HG02840 (cell line): ENCODE measurements around the gene CLEC18C.
"Not testable (repeated sequence)": the region's sequence is repeated elsewhere in the genome, so short reads cannot be mapped to it uniquely, and the experiment has no call there.

Experiments used
- ATAC-seq: cut with Tn5 transposase; IDR thresholded peaks from one replicate; pipeline ENCODE4 v1.9.1; 2021; ENCODE audit warnings: mild to moderate bottlenecking, moderate library complexity, moderate number of reproducible peaks; ENCODE audit not compliant: unreplicated experiment, low FRiP score

Gene CLEC18C

DNA sequence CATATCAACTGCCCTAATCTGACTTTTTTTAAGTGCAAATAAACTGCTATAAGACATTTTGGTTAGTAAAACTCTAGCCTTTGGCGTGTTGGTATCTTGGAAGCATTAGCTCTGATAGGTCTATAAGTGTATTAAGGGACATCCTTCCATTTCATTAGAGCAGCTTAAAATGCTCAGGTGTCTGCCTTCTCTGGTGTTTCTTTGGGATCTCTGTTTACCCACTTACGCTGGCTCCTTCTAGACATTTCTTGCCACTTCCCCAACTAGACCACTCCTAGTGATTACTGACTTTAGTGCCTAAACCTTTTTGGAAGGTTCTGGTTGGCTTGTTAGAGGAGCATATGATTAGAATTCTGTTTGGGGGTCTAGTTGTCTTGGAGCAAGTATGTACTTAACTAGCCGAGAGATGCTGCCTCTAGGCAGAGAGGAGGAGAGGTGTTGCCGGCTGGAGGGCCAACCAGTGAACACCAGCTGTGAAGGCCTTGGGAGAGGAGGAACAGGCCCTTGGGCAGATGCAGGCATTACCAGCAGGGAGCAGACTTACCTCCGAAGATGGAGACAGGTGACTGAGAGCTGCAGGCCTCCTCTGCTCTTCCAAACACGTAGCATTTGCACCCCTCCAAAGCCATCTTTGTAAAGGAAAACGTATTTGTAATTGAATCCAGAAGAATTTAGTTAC lies 15.2 kb upstream of the CLEC18C start:
- no peak for ATAC-seq

DNA sequence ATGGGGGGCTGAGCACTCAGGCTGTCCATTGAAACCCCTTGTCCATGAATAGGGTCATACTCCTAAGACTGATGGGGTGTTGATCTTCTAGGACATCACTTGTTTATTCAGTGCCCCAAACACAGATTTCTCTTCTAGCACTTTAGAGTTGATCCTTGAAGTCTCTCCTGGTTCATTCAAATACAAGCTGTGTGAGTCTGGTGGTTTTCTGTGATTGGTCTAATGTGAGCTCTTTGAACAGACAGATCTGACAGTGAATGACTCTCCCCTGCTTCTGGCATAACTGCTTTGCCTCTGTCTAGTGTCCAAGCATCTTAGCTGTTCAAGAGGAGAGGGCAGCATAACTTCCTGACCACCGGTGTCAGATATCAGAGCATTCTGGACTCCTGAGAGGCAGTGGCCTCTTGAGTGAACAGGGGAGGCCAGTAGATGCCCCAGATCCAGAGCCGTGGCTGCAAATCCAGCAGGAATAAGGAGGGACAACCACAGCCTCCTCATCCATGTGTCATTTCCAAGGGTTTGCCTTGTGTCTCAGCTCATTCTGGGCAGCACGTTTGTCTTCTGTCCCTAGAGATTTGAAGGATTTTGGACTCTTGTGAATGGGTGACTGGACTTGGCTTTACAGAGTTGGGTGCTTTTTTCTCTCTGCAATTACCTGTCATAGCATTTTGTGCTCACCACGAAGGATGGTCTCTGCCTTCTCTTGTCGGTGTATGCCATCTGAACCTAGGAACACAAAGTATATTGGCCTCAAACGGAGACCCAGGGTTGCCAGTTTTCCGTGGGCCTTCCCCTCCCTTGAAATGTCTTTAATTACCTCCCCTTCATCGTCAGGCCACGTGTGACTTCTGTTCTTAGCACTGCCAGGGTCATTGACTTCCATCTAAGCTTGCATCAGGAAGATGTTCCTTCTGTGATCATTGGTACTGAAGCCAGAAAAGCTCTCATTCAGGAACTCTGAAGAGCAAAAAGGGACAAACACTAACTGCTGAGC lies 13.9 kb upstream of the CLEC18C start:
- ATAC-seq: no peak

DNA sequence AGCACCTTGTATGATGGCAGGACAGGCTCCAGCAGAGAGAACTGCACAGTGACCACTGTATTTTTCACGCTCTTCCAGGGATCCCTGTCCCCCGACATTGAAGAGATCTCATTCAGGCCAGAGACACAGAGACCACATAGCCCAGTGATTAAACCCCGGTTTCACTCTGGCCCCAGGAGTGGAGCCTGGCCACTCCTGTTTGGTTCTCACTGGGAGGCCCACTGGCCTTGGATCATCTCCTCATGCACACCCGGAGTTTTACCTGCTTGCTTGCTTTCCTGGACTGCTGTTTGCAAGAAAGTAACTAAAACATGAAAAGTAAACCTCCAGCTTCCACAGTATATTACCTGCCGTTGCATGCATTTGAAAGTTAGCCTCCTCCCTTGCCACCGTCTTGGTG lies 13.2 kb upstream of the CLEC18C start:
- ATAC-seq: no peak

DNA sequence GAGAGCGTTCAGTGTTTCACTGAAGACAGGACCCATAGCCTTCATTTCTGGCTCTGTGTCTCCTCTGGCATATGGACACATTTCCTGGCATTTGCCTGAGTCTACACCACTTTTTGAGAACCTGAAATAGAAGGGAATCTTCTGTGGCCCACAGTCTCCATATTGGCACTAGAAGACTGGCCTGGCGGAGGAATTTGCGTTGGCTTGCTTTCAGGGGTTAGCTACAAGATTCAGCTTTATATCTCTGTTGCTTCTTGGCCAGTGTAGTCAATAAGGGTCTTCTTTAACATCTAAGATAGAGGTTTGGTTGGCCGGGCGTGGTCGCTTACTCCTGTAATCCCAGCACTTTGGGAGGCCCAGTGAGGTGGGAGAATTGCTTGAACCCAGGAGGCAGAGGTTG lies 12.8 kb upstream of the CLEC18C start:
- no peak for ATAC-seq

DNA sequence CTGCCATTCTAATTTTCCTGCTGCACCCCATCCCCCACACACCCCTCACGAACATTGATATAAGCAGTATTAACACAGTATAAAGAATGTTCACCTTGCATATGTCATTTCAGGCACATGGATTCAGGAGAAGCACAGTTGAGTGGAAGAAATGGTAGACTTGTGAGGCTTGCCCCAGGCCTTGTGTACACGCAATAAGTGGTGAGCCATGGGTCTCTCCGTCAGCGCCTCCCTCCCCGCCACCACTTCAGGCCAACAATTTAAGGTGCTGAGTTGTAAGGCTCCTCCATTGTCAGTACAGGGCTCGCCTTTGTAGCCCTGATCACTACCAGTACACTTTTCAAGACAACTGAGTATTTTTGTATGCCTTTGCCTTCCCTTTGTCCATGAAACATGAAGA lies 12.2 kb upstream of the CLEC18C start:
- no peak for ATAC-seq

DNA sequence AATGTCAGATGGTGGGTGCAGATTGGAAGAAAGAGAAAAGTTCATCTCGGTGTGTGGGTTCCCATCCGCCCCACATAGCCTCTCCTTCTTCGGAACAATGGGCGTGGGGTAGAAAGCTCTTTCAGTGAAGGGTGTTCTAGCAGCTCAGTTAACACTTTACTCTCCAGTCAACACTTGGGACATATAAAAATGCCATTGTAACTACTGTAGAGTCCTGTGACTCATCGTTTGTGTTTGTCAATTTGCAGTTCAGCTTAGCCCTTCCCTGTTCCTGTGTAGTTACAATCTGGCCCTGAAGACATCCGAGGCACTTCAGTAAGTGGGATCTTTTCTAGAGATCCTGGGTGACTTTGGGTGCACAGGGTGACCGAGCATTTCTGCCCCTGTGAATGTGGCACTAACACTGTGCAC lies 11.5 kb upstream of the CLEC18C start:
- no peak for ATAC-seq

DNA sequence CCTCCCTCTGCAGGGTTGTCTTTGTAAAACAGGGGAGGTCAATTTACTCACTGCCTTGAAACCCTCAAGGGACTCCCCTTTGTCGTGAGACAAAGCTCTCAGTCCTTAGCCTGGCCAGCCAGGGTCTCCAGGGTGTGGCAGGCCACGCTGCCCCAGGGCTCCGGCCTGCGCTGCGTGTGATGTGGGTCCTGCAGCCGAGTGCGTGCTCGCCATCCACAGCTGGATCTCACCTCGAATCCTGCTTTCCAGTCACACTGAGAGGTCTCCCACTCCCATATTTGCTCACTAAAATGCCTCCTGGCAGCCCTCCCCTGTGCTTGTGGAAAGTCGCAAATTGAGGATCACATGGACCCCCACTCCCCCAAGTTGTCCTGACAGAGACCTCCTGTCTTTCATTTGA lies 10.0 kb upstream of the CLEC18C start:
- ATAC-seq: no peak

DNA sequence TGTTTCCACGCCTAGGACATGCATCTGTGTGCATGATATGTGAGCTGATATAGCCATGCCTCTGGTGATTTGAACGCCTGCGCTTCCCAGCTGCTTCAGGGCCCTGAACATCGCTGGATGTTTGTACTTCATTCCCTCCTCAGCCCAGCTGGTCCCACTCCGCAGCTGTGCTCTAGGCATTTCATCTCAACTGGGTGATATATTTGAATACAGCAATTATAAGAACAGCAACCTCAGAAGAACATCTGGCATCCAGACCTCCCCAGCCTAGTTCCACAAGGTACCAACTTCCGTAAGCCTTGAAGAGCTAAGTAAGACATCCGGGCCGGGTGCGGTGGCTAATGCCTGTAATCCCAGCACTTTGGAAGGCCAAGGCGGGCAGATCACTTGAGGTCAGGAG lies 6.9 kb upstream of the CLEC18C start:
- not testable (repeated sequence) for ATAC-seq

DNA sequence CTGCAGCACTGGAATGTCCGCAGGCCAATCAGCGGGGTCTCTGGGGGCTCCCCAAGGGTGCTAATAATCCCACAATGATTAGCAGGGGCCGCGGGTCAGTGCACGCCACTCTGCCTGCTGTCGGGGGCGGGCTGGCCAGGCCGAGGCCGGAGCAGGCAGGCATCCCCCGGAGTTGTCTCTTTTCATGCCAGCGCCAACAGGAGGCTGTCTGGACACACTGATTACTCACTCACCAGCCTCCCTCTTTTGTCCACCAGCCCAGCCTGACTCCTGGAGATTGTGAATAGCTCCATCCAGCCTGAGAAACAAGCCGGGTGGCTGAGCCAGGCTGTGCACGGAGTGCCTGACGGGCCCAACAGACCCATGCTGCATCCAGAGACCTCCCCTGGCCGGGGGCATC lies 329 bp downstream of the CLEC18C start:
- not testable (repeated sequence) for ATAC-seq

DNA sequence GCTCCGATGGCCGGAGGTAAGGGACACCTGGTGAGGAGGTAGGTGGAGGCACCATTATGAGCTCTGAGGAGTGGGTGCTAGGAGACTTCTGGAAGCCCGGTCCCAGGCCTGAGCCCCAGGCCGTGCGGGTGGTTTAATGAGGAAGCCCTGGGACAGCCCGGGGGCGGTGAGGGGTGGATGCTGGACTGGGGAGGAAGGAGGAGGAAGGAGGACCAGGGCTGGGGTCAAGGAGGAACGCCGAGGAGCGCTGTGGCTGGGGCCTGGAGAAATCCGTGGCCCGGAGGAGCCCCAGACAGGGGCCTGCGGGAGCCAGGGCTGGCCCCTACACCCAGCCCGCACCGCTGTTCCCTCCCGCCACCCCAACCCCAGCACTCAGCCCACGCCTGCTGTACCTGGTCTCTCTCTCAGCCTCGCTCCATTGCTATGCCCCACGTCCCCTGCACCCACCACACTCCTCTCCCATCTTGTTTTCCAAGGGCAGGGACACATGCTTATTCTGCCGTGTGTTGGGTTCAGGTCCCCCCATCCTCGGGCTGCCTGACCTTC lies 873 bp downstream of the CLEC18C start:
- ATAC-seq: not testable (repeated sequence)

DNA sequence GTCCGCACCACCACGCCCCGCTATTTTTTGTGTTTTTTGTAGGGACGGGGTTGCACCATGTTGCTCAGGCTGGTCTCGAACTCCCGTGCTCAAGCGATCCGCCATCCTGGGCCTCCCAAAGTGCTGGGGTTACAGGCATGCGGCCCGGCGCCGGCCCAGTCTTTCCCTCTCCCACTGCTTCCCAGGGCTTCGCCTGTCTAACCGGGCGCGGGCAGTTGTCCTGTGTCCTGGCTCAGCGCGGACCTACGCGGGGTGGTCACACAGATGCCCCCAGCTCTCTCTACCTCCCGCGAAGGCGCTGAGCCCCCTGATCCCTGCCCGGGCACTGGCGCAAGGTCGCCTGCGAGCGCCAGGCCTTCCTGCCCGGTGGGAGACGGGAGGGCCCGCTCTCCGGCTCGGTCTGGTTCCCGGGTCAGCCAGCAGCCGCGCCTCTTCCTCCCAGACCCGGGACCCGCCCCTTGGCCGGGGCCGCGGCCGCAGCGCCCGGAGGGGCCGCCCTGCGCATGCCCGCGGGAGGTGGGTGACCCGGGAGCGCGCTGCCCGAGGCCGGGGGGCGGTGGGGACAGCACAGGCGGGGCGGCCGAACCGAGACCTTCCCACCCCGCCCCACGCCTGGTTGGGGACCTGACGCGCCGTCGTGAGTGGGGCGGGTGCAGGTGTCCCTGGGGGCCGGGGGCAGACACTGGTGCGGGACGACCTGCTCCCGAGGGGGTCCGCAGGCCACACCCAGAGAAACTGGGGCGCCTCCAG lies 14.4 kb downstream of the CLEC18C start:
- not testable (repeated sequence) for ATAC-seq

DNA sequence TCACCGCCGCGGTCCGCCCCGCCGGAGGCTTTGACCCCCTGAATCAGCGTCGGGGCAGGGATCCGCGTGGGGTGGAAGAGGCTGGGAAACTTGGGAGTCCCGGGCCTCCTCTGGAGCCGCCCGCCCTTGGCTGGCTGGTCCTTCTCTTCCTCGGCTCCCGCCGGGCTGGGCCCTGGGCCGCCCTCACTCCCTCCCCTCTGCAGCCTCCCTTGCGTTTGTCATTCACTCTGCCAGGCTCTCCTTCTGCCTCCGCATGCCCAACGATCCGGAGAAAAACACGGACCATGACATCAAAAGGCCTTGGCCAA lies 15.0 kb downstream of the CLEC18C start:
- not testable (repeated sequence) for ATAC-seq

DNA sequence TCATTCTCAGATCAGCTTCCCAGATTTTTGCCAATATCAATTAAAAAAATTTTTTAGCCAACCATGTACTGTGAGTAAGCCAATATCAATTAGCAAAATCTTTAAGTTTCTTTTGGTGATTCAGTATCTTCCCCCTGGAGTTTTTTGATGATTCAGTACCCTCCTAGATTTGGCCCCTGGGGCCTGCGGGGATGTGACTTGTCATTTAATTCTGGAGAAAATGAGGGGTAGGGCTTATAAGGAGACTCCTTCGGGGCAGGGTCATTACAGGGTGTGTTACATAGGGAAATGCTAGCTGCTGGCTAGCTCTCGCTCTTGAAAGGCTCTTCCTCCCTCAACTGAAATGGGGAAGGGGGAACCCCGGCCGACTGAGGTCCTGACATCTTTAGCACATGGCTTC lies 17.0 kb downstream of the CLEC18C start:
- not testable (repeated sequence) for ATAC-seq

DNA sequence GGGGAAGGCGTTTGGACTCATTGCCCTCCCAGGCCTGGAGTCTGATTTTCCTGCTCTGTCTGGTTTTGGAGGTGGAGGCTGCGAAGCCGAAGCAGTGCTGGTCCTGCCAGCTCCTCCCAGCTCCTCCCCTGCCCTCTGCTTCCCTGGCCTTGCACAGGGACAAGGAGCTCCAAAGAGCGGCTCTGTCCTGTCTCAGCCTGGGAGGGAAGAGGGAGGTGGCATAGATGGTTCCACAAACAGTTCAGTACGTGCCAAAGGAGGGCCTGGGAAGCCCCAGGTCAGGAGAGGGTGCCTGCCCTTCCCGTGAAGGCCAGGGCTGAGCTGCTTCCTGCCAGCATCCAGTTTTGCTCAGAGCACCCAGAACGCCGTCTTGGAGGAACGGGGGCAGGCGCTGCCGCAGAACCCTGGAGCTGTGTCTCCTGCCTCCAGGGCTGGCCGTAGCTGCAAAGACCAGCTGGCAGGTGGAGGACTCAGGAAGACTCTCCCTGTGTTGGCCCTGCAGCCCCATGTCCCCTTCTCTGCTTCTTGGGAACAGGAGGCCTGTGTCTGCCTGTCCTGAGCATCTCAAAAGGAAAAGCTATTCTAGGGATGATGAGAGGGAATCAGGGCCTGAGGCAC lies 23.2 kb downstream of the CLEC18C start:
- ATAC-seq: not testable (repeated sequence)

DNA sequence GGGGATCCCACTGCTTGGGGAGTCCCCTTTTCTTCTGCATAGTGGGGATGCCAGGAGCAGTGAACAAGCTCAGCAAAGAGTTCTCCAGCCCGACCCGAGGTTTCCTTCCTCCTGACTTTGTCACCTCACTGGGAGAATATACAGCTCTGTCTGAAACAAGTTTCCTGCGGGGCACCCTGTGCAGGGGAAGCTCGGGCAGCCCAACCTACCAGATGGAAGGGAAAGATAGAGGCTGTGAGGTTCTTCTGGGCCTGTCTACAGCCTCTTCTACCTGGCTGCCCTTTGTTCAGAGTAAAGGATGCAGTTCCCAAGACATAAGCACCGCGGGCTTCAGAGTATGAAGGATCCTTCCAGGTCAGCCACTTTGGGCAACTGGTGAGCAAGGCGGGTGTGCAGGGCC lies 24.0 kb downstream of the CLEC18C start:
- not testable (repeated sequence) for ATAC-seq

DNA sequence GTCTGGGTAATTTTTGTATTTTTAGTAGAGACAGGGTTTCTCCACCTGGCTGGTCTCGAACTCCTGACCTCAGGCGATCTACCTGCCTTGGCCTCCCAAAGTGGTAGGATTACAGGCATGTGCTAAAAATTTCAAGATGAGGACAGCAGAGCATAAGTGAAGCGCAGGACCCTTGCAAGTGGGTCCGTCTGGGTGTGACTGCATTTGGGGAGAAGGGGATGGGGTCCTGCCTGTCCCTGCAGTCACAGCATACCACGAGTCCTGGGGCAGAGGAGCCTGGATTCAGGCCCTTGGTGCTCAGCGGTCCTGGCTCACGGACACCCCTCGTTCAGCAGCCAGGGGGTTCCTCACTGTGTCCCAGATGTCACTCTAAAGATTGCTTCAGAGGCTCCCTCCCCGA lies 24.6 kb downstream of the CLEC18C start:
- not testable (repeated sequence) for ATAC-seq

DNA sequence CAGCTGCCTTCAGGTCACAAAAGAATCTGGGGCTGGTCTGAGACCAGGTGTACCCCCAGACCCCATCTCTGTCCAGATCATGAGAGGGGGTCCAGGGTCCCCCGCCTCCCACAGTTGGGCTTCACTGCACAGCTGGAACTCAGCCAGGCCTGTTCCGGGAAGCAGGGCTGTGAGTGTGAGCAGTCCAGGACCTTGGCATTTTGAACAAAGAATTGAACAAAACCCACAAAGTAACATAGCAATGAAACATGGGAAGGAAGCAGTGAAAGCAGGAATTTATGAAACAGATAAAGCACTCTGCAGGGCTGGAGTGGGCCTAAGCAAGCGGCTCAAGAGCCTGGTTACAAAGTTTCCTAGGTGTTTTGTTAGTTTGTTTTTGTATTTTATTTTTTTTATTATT lies 25.1 kb downstream of the CLEC18C start:
- ATAC-seq: not testable (repeated sequence)

DNA sequence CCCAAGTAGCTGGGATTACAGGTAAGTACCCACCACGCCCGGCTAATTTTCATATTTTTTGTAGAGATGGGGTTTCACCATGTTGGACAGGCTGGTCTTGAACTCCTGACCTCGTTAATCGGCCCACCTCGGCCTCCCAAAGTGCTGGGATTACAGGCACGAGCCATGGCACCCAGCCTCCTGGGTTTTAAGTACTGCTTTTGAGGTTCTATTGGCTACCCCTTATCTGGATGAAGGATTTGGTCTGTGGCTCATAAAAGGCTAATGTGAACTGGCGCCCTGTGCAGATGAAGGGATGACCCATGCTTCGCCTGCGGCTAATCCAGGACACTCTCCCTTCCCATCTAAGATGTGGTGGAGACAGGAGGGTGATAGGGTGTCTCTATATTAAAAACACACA lies 25.6 kb downstream of the CLEC18C start:
- ATAC-seq: not testable (repeated sequence)

DNA sequence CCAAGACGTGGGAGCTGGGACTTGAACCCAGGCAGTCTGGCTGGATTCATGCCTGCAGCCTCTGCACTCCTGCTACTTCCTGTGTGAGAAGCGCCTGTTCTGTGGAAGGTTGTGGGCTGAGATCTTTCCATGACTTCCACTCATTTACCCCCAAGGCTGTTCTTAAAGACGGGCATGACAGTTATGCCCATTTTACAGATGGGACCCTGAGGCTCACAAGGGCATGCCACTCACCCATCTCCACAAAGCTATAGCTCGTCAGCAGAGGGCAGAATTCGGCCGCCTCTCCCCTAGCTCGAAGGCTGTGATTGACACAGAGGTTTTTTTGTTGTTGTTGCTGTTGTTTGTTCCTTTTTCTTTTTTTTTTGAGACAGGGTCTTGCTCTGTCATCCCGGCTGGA lies 26.5 kb downstream of the CLEC18C start:
- ATAC-seq: not testable (repeated sequence)

DNA sequence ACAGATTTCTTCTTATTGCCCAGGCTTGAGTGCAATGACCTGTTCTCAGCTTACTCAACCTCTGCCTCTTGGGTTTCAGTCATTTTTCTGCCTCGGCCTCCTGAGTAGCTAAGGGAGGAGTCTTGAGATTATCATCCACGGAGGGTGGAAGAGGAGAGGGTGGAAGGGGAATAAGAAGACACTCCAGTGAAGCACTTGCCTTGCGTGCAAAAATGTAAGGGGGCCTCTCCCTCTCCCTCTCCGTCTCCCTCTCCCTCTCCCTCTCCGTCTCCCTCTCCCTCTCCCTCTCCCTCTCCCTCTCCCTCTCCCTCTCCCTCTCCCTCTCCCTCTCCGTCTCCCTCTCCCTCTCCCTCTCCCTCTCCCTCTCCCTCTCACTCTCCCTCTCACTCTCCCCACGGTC lies 29.9 kb downstream of the CLEC18C start:
- not testable (repeated sequence) for ATAC-seq
